Body of pancreas (tissue), 4 donors: Measurements from ENCODE around the gene GATAD2B. TPM values are rescaled to one million over a fixed set of nuclear protein-coding genes. Genes with fewer than 3 reads are reported as not detected.

ENCODE experiments used
- ATAC-seq: fragments of 150-250 bp; one replicate; pipeline ENCODE4 v1.9.1; 2016
- DNase-seq, 4 donors: peaks; one replicate each; pipeline ENCODE4 v3.0.0-alpha.2; 2019
- H3K27ac ChIP-seq, 4 donors: fragments of 200-600 bp; sonication (generic); 1 replicate in 3 of 4; 2 replicates in 1 of 4; pipeline versions ENCODE4 v1.5.1 to v1.6.1; 2016 to 2019; ENCODE audit warnings: mild to moderate bottlenecking in 1 of 4, mixed read lengths in 1 of 4, moderate library complexity in 1 of 4
- H3K27me3 ChIP-seq, 2 donors: fragments of 200-600 bp; sonication (generic); one replicate each; pipeline ENCODE4 v1.6.0; 2016; ENCODE audit warnings: mild to moderate bottlenecking in 1 of 2
- H3K36me3 ChIP-seq, 2 donors: fragments of 200-600 bp; sonication (generic); replicated peaks in 1 of 2; 2 replicates each; pipeline ENCODE4 v1.5.1; 2016; ENCODE audit warnings: low read depth in 2 of 2; ENCODE audit not compliant: insufficient read depth in 1 of 2
- H3K4me1 ChIP-seq: fragments of 200-600 bp; sonication (generic); one replicate; pipeline ENCODE4 v1.6.0; 2016
- H3K4me3 ChIP-seq, 2 donors: fragments of 200-600 bp; sonication (generic); 1 replicate in 1 of 2; 2 replicates in 1 of 2; pipeline ENCODE4 v1.5.1; 2016 to 2019
- H3K9me3 ChIP-seq, 3 donors: fragments of 200-600 bp; sonication (generic); 1 replicate in 2 of 3; 2 replicates in 1 of 3; pipeline ENCODE4 v1.5.1; 2016
- POLR2A ChIP-seq, 3 donors: fragments of 450-650 bp; IDR thresholded peaks; one replicate each; pipeline ENCODE4 v1.6.1; 2016; ENCODE audit warnings: antibody characterized with exemption in 3 of 3, mild to moderate bottlenecking in 2 of 3
- WGBS, 2 donors: methylation state at CpG; one replicate each; pipeline ENCODE4 v1.1.5; 2017; 5-methylcytosine and 5-hydroxymethylcytosine counted together
- intact Hi-C: fragments of 100-400 bp; cut with DNase I; formaldehyde crosslinking; loops from one replicate; pipeline ENCODE4 v1.15.1; 2023
- total RNA-seq, 2 donors: library from RNA; depleted of rRNA; stranded (reverse); fragments of >200 nt; gene quantifications; one replicate each; pipeline ENCODE4 v1.1.0, GENCODE V29; 2016
- TF ChIP-seq, protein P1 (sequence below), 7 experiments: fragments of 450-650 bp in 4 of 7; fragments of 200-600 bp in 3 of 7; sonication (generic) in 3 of 7; IDR thresholded peaks; one replicate each; pipeline ENCODE4 v1.5.1; 2016 to 2019; ENCODE audit warnings: antibody characterized with exemption in 7 of 7

GATAD2B gene
- total RNA-seq, 2 donors from 2014 or later, result 7.8 to 12.5 TPM

DNA sequence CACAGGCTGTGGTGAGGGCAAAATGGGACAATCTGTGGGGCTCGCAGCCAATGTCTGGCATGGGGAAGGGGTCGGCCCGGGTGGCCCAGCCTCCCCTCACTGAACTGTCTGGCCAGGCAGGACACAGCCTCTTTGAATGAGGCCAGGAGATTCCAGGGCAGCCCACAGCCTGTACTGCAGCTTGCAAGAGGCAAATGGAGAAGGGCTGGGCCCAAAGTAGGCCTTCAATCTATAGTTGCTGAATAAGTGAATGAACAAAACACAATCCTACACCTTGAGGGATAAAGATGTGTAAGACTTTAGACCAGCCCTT lies 124.3 kb downstream of the GATAD2B start:
- intact Hi-C loops, result no loop called here

DNA sequence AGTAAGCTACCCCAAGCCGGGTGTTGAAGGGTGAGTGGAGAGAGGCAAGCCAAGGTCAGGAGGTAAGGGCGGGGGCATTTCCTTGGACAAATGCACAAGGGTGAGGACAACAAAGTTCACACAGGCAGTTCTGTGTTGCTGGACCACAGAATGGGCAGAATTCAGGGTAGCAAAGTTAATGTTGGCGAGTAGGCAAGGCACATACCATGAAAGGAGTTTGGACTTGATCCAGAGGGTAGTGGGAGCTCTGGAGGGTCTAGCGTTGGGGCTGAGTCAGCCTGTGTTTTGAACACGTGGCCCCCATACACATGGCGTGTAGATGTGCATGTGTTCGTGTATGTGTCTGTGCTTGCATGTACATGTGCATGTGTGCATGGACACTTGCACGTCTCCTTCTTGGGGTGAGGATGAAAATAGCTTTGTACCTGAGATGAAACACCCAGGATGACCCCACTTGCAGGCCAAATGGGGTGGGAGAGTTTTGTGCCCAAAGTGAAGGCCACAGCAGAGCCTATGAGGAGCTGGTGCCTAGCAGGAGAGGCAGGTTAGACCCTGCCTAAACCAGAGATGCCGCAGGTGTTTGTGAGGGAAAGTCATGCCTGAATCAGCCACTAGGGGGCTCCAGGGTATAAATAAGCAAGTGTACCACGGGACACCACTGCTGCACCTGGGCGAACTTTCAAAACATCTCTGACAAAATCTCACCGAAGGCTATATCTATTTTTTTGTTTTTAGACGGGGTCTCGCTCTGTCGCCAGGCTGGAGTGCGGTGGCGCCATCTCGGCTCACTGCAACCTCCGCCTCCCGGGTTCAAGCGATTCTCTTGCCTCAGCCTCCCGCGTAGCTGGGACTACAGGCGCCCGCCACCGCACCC lies 125.7 kb downstream of the GATAD2B start:
- Histone ChIP-seq H3K27ac (no peak overlapping the region), H3K36me3 (no peaks in the 10 kb centered on the region), H3K9me3 (no peaks in the 10 kb centered on the region), H3K4me1 (no peaks in the 10 kb centered on the region), H3K27me3 (no peaks in the 10 kb centered on the region), H3K4me3 (no peak overlapping the region)
- peak; percentile 83 for ATAC-seq
- TF ChIP-seq, protein P1, sequence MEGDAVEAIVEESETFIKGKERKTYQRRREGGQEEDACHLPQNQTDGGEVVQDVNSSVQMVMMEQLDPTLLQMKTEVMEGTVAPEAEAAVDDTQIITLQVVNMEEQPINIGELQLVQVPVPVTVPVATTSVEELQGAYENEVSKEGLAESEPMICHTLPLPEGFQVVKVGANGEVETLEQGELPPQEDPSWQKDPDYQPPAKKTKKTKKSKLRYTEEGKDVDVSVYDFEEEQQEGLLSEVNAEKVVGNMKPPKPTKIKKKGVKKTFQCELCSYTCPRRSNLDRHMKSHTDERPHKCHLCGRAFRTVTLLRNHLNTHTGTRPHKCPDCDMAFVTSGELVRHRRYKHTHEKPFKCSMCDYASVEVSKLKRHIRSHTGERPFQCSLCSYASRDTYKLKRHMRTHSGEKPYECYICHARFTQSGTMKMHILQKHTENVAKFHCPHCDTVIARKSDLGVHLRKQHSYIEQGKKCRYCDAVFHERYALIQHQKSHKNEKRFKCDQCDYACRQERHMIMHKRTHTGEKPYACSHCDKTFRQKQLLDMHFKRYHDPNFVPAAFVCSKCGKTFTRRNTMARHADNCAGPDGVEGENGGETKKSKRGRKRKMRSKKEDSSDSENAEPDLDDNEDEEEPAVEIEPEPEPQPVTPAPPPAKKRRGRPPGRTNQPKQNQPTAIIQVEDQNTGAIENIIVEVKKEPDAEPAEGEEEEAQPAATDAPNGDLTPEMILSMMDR (IDR thresholded peaks at IDR 0.05), result peak; percentile 66 to 91 (median 89)
- TF ChIP-seq POLR2A (IDR thresholded peaks at IDR 0.05), result no peak
- 43 to 51% methylated on average over 26 of the region's 26 CpGs for WGBS, 2 donors
- intact Hi-C loops, result no loop called here
- DNase-seq, result peak; percentile 90 to 96 (median 91)

More for the DNA sequence above, 124.3 kb downstream of the GATAD2B start:
- 60 to 73% methylated on average over 3 of the region's 3 CpGs for WGBS, 2 donors
- DNase-seq (peak in 1 of 4 donors; percentile 5), ATAC-seq (no peak)
- Histone ChIP-seq H3K9me3 (no peaks in the 10 kb centered on the region), H3K4me3 (no peak overlapping the region), H3K36me3 (no peaks in the 10 kb centered on the region), H3K27me3 (no peaks in the 10 kb centered on the region), H3K4me1 (no peaks in the 10 kb centered on the region), H3K27ac (no peak overlapping the region)
- TF ChIP-seq POLR2A (IDR thresholded peaks at IDR 0.05), result no peak
- TF ChIP-seq, protein P1 (IDR thresholded peaks at IDR 0.05), result no peak

DNA sequence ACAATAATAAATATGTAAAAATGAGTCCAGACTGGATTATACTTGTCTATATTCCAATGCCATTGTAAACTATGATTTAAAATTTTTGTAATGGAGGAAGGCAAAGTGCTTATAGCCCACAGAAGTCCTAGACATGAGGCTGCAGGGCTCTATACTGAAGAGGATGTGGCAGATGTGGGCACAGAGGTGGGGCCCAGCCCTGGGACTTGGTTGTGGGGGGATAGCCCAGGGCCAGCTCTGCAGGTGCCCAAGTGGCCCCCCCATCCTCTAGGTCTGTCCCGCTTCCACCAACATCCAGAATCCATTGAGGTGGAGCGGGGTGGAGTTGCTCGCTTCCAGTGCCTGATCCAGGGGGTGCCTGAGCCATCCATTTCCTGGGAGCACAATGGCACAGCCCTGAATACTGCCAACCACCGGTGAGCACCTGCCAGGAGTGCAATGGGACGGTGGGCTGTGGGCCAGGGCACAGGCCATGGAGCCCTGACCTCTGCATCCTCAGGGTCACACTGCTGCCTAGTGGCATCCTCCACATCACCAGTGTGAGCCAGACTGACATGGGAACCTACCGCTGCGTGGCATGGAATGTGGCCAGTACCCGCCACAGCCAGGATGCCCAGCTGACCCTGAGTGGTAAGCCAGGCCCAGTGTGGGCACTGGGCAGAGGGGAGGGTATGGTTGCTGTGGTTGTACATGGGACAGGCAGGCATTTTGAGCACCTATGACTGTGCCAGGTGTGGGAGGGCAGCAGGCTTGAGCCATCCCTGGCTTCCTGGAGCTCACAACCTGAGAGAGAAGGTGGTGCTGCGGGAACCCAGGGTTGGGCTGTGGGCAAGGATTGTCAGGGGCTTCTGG lies 126.6 kb downstream of the GATAD2B start:
- 60 to 81% methylated on average over 1 to 9 of the region's 9 CpGs for WGBS, 2 donors
- Histone ChIP-seq H3K4me3 (no peak overlapping the region), H3K27ac (no peak overlapping the region), H3K36me3 (no peaks in the 10 kb centered on the region), H3K27me3 (no peaks in the 10 kb centered on the region), H3K4me1 (no peaks in the 10 kb centered on the region), H3K9me3 (no peaks in the 10 kb centered on the region)
- DNase-seq, result peak in 2 of 4 donors; percentile 6 to 11
- no peak for TF ChIP-seq POLR2A (IDR thresholded peaks at IDR 0.05)
- TF ChIP-seq, protein P1 (IDR thresholded peaks at IDR 0.05), result no peak
- ATAC-seq, result no peak
- intact Hi-C loops, result no loop called here

DNA sequence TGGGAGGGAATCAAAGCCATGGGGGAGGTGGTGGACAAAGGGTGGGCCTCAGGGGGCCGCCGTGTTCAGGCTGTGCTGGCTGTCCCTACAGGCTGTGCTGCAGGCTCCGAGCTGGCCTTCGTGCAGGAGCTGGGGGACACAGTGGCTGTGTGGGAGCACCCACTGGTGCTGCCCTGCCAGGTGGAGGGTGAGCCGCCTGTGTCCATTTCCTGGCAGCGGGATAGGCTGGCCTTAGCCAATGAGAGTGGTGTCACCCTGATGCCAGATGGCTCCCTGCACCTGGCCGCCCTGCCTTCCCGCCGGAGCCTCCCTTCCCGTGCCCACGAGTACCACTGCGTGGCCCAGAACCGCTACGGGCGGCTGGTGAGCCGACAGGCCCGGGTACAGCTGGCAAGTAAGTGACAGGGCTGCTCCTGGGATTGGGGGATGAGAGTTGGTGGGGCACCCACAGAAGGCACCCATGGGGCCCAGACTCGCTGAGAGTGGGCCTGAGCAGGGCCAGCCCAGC lies 127.4 kb downstream of the GATAD2B start:
- no peaks in the 10 kb centered on the region for H3K4me1 ChIP-seq
- intact Hi-C loops, result no loop called here
- no peak overlapping the region for H3K4me3 ChIP-seq
- TF ChIP-seq POLR2A (IDR thresholded peaks at IDR 0.05), result no peak
- TF ChIP-seq, protein P1 (IDR thresholded peaks at IDR 0.05), result no peak
- peak in 2 of 4 donors; percentile 5 to 11 for DNase-seq
- H3K27me3 ChIP-seq, result no peaks in the 10 kb centered on the region
- no peaks in the 10 kb centered on the region for H3K36me3 ChIP-seq
- WGBS, 2 donors, result 69 to 80% methylated on average over 4 to 18 of the region's 18 CpGs
- no peak overlapping the region for H3K27ac ChIP-seq
- no peaks in the 10 kb centered on the region for H3K9me3 ChIP-seq
- ATAC-seq, result no peak
